ENCODE measurements around the gene KCNK1.

The KCNK1 gene

DNA sequence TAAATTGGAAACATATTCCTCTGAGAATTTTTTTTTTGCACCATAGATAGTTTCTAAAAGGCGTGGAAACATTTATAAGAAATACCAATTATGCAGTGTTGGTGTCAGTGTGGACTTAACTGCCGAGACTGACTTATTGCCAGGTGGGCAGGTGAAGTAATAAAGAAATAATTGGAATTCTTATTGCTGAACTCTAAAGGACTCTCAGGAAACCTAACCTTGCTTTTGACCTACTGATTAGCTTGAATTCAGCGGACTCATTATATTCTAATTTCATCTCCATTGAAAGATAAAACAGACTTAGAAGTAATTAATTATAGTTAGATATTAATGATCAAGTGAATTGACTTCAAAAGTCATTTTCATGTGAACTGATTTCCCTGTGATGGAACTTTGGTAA is 26.3 kb downstream of the KCNK1 start:
- Histone ChIP-seq H3K9ac (ENCODE audit: low read length) (no peak overlapping the region), H3K36me3 (replicated peaks; ENCODE audit: insufficient read depth, low read length) (no peaks in the 10 kb centered on the region), H3K27me3 (replicated peaks; ENCODE audit: insufficient read depth, low read length) (no peaks in the 10 kb centered on the region), H3K4me1 (ENCODE audit: low read length) (no peaks in the 10 kb centered on the region), H3K4me2 (ENCODE audit: low read depth, low read length) (no peak overlapping the region), H3K9me3 (replicated peaks; ENCODE audit: insufficient read depth, low read length) (no peaks in the 10 kb centered on the region), H3K79me2 (ENCODE audit: low read length) (no peaks in the 10 kb centered on the region), H4K20me1 (ENCODE audit: insufficient read depth, low read length) (no peaks in the 10 kb centered on the region), H3K4me3 (ENCODE audit: low read length) (no peak overlapping the region), H3F3A (ENCODE audit: insufficient read depth, low read length) (no peaks in the 10 kb centered on the region), H3K9me2 (replicated peaks; ENCODE audit: insufficient read depth, low read length) (no peaks in the 10 kb centered on the region), H2AFZ (ENCODE audit: low read length) (no peak overlapping the region), H3K27ac (ENCODE audit: low read length) (no peak overlapping the region)
- DNase-seq: no peak
- no peak for TF ChIP-seq EZH2phosphoT487 (IDR thresholded peaks at IDR 0.05; ENCODE audit: low read length)
- no peak for TF ChIP-seq EZH2 (optimal IDR thresholded peaks at IDR 0.05; ENCODE audit: low read depth, low read length)
- TF ChIP-seq, protein P1, sequence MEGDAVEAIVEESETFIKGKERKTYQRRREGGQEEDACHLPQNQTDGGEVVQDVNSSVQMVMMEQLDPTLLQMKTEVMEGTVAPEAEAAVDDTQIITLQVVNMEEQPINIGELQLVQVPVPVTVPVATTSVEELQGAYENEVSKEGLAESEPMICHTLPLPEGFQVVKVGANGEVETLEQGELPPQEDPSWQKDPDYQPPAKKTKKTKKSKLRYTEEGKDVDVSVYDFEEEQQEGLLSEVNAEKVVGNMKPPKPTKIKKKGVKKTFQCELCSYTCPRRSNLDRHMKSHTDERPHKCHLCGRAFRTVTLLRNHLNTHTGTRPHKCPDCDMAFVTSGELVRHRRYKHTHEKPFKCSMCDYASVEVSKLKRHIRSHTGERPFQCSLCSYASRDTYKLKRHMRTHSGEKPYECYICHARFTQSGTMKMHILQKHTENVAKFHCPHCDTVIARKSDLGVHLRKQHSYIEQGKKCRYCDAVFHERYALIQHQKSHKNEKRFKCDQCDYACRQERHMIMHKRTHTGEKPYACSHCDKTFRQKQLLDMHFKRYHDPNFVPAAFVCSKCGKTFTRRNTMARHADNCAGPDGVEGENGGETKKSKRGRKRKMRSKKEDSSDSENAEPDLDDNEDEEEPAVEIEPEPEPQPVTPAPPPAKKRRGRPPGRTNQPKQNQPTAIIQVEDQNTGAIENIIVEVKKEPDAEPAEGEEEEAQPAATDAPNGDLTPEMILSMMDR (IDR thresholded peaks at IDR 0.05; ENCODE audit: low read length): no peak

- Histone ChIP-seq H3K9ac (ENCODE audit: low read length) (no peak overlapping the region), H3K36me3 (replicated peaks; ENCODE audit: insufficient read depth, low read length) (no peaks in the 10 kb centered on the region), H2AFZ (ENCODE audit: low read length) (no peak overlapping the region), H3F3A (ENCODE audit: insufficient read depth, low read length) (no peaks in the 10 kb centered on the region), H3K27ac (ENCODE audit: low read length) (no peak overlapping the region), H3K79me2 (ENCODE audit: low read length) (no peaks in the 10 kb centered on the region), H4K20me1 (ENCODE audit: insufficient read depth, low read length) (no peaks in the 10 kb centered on the region), H3K27me3 (replicated peaks; ENCODE audit: insufficient read depth, low read length) (no peaks in the 10 kb centered on the region), H3K4me2 (ENCODE audit: low read depth, low read length) (no peak overlapping the region), H3K9me2 (replicated peaks; ENCODE audit: insufficient read depth, low read length) (no peaks in the 10 kb centered on the region), H3K4me1 (ENCODE audit: low read length) (no peaks in the 10 kb centered on the region), H3K4me3 (ENCODE audit: low read length) (no peak overlapping the region), H3K9me3 (replicated peaks; ENCODE audit: insufficient read depth, low read length) (no peaks in the 10 kb centered on the region)
- TF ChIP-seq EZH2phosphoT487 (IDR thresholded peaks at IDR 0.05; ENCODE audit: low read length): no peak
- TF ChIP-seq EZH2 (optimal IDR thresholded peaks at IDR 0.05; ENCODE audit: low read depth, low read length): no peak
- TF ChIP-seq, protein P1 (IDR thresholded peaks at IDR 0.05; ENCODE audit: low read length): no peak
- no peak for DNase-seq
Observed at GRCh38 chr1:233641029-233641428, 27.1 kb downstream of the KCNK1 start.

- H3K9ac ChIP-seq (ENCODE audit: low read length): no peak overlapping the region
- no peaks in the 10 kb centered on the region for H3K79me2 ChIP-seq (ENCODE audit: low read length)
- no peaks in the 10 kb centered on the region for H3K36me3 ChIP-seq (replicated peaks; ENCODE audit: insufficient read depth, low read length)
- H3K4me3 ChIP-seq (ENCODE audit: low read length): no peak overlapping the region
- no peaks in the 10 kb centered on the region for H3K9me2 ChIP-seq (replicated peaks; ENCODE audit: insufficient read depth, low read length)
- H3F3A ChIP-seq (ENCODE audit: insufficient read depth, low read length): no peaks in the 10 kb centered on the region
- no peaks in the 10 kb centered on the region for H3K9me3 ChIP-seq (replicated peaks; ENCODE audit: insufficient read depth, low read length)
- no peak overlapping the region for H2AFZ ChIP-seq (ENCODE audit: low read length)
- no peak overlapping the region for H3K4me2 ChIP-seq (ENCODE audit: low read depth, low read length)
- TF ChIP-seq EZH2 (optimal IDR thresholded peaks at IDR 0.05; ENCODE audit: low read depth, low read length): no peak
- TF ChIP-seq EZH2phosphoT487 (IDR thresholded peaks at IDR 0.05; ENCODE audit: low read length): no peak
- TF ChIP-seq, protein P1 (IDR thresholded peaks at IDR 0.05; ENCODE audit: low read length): no peak
- no peaks in the 10 kb centered on the region for H4K20me1 ChIP-seq (ENCODE audit: insufficient read depth, low read length)
- H3K27ac ChIP-seq (ENCODE audit: low read length): no peak overlapping the region
- no peaks in the 10 kb centered on the region for H3K4me1 ChIP-seq (ENCODE audit: low read length)
- no peaks in the 10 kb centered on the region for H3K27me3 ChIP-seq (replicated peaks; ENCODE audit: insufficient read depth, low read length)
- no peak for DNase-seq
Observed at GRCh38 chr1:233647073-233647472, 33.2 kb downstream of the KCNK1 start.

Data from MM.1S (cell line).